ENCODE results near the gene CDKN2C. TPM values are rescaled to one million over a fixed set of nuclear protein-coding genes. Genes with fewer than 3 reads are reported as not detected.

Gene CDKN2C
- total and polyA plus RNA-seq, 2 experiments from 2014 or later, result not detected

- TF ChIP-seq ZNF462 (CRISPR knock-in tag; IDR thresholded peaks at IDR 0.05), result no peak
- no peak for TF ChIP-seq POLR2AphosphoS5 (IDR thresholded peaks at IDR 0.05; ENCODE audit: low read depth)
Measured at GRCh38 chr1:50978852-50979781, 9.1 kb downstream of the CDKN2C start (continued).

GRCh38 chr1:50979937-50980336 lies 9.9 kb downstream of the CDKN2C start:
- no peaks in the 10 kb centered on the region for H3K36me3 ChIP-seq (ENCODE audit: insufficient read depth)
- peaks cover 12% of the 10 kb centered on the region for H4K20me1 ChIP-seq (replicated peaks; ENCODE audit: insufficient read depth)
- no peak for ATAC-seq
- peaks cover 96% of the 10 kb centered on the region for H3K27me3 ChIP-seq (ENCODE audit: insufficient read depth)
- no peak overlapping the region for H3K27ac ChIP-seq (ENCODE audit: low read depth)
- peaks cover 7% of the 10 kb centered on the region for H3F3A ChIP-seq (replicated peaks; ENCODE audit: low read depth)
- H3K4me2 ChIP-seq, result no peak overlapping the region
- DNase-seq (ENCODE audit: low spot score), result no peak
- H3K4me1 ChIP-seq (ENCODE audit: insufficient read depth), result peaks cover 23% of the 10 kb centered on the region
- Mint-ChIP-seq H3K27me3 (ENCODE audit: insufficient read depth, low read depth, poor library complexity) (peaks cover 65% of the 10 kb centered on the region), H3K9me3 (no peaks in the 10 kb centered on the region; the same call in 2 of the 3 replicates), H3K4me3 (no peak overlapping the region), H3K27ac (no peak overlapping the region), H3K36me3 (ENCODE audit: low read depth) (no peaks in the 10 kb centered on the region), H3K4me1 (peaks cover 19% of the 10 kb centered on the region)
- H2AFZ ChIP-seq, result no peak overlapping the region
- H3K79me2 ChIP-seq (replicated peaks; ENCODE audit: insufficient read depth), result no peaks in the 10 kb centered on the region
- no peak overlapping the region for H3K4me3 ChIP-seq
- H3K9me2 ChIP-seq (ENCODE audit: insufficient read depth), result no peaks in the 10 kb centered on the region
- no peak for TF ChIP-seq POLR2AphosphoS5 (IDR thresholded peaks at IDR 0.05; ENCODE audit: low read depth)
- no peak for TF ChIP-seq JUNB (IDR thresholded peaks at IDR 0.05; ENCODE audit: unreplicated experiment)
- TF ChIP-seq ETS1 (IDR thresholded peaks at IDR 0.05), result no peak
- TF ChIP-seq STAT1 (IDR thresholded peaks at IDR 0.05; ENCODE audit: unreplicated experiment), result no peak
- no peak for TF ChIP-seq ZNF331 (CRISPR knock-in tag; IDR thresholded peaks at IDR 0.05; ENCODE audit: low read depth)
- no peak for TF ChIP-seq ZNF462 (CRISPR knock-in tag; IDR thresholded peaks at IDR 0.05)
- TF ChIP-seq ZNF114 (CRISPR knock-in tag; IDR thresholded peaks at IDR 0.05), result no peak
